HTR-8/SVneo (cell line): ENCODE results near the gene SLC25A41.
"Not testable (repeated sequence)": the region's sequence is repeated elsewhere in the genome, so short reads cannot be mapped to it uniquely, and the experiment has no call there.

Experiments used
- DNase-seq: peaks from one replicate; pipeline ENCODE4 v3.0.0; 2011; ENCODE audit warnings: low spot score, mixed read lengths; ENCODE audit not compliant: insufficient read length
- FAIRE-seq: peaks from 2 replicates; lab custom pipeline; 2011; peaks lifted over from hg19 to GRCh38; lab: Jason Lieb, UNC

The SLC25A41 gene

DNA sequence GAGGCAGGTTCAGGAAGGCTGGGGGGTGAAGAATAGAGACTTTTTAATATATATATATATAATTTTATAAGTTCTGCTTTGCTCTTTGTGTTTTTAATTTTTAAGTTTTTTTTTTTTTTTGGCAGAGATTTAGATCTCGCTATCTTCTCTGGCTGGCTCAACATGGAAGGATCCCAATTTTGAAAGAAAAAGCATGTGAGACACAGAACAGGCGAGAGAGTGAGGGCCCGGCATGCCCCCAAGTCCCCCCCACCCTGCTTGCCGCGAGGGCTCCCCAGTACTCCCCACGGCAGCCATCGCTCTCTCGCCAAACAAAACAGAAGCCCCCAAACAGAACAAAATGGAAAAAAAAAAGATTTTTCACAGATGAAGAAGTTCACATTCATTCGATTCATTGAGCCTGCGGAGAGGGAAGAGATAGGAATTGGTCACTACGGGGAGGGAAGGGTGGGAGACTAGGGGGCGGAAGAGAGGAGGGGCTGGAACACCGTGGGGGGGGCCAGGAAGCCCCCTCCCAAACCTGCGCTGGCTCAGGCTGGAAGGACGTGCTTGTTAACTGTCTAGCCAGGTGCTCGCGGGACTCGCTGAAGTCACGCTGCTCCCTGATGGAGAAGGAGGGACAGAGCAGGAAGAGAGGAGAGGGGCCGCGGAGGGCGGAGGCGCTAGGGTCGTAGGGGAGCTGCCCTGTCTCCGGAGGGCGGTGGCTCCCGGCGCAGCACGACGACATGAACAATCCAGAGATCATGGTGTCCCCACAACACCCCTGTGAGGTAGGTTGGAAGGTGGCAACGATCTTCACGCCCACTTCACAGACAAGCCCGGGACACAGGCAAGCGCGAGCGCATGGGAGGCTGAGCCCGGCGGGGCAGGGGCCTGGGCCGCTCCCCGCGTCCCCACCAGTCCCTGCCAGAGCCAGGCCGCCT, 19.6 kb downstream of the SLC25A41 start:
- FAIRE-seq (no peak), DNase-seq (no peak)

DNA sequence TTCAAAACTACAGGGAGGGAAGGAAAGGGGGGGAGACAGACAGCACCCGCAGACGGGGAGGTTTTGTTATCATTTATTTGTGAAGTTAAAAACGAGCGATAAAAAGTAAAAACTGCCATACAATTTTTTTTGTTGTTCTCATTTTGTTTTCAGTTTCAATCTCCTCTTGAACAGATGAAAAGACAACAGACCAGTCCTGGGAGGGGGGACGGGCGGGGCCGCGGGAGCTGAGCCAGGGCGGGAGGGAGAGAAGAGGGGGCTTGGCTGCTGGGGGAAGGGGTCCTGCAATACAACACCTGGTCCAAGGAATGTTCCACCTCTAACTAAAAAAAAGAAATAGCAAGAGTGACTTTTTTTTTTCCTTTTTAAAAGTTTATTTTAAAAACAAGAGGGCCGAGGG, 20.3 kb downstream of the SLC25A41 start:
- no peak for FAIRE-seq

DNA sequence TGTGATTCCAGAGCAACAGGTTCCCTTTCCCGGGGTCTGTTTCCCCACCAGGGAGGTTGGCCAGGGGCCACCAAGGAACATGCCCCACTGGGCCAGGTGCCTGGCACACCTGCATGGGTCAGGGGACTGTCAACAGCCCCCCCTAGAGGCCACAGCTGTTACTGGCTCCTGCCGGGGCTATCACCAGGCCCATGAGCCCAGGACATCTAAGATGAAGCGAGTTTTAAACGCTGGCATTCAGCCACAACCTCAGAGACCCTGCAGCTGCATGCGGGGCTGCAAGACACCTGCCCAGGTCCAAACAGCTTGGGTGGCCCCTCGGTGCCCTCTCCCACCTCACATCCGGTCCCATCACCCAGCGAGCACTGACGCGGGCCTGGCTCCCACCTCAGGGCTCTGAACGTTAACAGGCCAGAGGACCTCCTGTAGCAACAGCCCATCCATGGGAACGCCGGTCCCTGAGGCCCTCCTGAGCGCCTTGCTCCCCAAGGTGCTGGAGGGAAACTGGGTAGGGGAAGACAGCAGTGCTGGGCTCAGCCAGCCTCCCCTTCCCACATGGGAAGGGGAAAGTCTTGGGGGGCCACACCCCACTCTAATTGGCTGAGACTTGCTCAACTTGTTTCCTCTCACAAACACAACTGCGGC, 21.0 kb downstream of the SLC25A41 start:
- no peak for DNase-seq
- no peak for FAIRE-seq

More for the DNA sequence above, 20.3 kb downstream of the SLC25A41 start:
- DNase-seq = no peak

DNA sequence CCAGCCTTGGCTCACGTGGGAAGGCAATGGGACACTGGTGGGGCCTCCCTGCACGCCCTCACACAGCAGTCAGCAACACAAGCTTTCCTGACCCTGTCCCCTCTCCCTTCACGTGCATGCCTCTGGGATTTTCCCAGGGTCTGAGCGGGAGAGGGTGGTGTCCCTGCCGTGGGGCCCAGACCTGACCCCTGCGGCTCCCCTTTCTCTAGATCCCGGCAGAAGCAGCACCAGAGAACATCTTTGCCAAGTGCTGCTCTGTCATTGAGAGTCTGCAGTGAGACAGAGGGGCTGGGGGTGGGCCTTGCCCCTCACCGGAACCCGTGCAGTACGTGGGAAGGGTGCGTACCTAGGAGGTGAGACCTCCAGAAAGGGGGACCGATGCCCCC, 21.5 kb downstream of the SLC25A41 start:
- FAIRE-seq (no peak), DNase-seq (no peak)

DNA sequence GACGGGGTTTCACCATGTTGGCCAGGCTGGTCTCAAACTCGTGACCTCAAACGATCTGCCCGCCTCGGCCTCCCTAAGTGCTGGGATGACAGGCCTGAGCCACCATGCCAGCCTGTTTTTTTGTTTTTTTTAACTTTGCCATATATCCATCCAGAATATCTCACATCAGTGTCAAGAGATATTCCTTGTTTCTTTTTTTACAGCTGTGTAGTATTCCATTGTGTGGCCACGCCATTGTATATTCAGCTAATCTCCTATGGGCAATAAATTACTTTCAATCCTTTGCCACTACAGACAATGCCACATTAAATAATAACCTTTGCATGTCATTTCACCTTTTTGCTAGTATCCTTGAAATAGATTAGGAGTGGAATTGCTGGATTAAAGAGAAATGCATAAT, 24.2 kb downstream of the SLC25A41 start:
- DNase-seq = no peak
- FAIRE-seq = no peak

DNA sequence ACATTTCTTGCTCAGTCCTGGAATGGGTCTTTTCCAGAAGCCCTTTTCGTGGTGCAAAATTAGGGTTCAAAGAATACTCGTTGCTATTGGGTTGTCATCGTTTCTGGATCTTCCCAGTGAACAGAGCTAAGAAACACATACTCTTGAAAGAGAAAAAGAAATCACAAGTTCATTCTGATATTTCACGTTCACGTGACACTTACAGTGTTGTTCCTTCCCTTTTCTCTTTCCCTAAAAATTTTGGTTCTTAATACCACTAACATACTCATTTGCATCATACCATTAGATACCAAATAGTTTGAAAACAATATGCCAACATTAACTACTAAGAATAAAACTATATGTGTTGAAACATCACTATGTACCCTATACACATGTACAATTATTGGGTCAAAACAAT, 27.2 kb downstream of the SLC25A41 start:
- DNase-seq (no peak), FAIRE-seq (no peak)

DNA sequence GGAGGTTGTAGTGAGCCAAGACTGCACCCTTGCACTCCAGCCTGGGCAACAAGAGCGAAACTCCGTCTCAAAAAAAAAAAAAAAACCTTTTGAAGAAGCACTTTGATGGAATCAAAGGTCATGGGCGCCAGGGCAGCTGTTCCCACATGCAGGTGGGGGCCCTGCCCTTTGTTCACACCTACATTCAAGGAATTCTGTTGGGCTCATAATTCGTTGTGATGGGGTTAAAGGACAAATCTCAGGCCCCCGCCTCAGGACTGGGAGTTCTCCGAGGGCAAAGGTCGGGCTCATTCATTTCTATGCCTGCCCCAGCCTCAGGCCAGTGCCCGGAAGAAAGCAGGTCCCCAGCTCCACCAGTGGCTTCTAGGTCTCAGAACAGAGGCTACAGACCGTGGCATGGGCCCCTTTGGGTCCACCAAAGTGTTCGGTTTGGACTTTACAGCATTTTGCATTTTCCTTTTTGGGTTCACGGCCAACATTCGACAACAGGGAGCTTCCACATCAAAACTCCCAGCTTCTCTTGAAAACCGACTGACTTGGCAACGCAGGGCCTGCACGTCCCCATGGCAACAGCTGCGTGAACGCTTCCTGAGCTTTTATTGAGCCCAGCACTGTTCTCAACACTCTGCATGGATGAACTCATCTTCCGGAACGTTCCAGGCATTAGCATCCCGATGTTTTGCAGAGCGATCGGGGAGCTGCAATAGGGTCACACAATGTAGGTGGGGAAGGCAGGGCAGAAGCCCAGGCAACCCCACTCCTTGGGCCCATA, 30.5 kb downstream of the SLC25A41 start:
- DNase-seq (no peak), FAIRE-seq (no peak)

DNA sequence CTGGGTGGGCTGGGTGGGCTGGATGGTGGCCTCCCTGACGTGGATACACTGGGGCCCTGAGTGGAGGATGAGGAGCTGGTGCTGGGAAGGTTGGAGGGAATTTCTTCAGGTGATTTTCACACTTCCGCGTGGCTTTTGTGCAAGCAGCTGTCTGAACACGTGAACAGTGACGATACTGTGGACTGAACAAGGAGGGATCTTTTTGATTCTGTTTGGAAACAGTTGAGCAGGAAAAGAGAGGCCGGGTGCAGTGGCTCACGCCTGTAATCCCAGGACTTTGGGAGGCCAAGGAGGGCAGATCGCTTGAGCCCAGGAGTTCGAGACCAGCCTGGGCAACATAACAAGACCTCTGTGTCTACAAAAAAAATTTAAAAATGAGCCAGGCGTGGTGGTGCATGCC, 31.5 kb downstream of the SLC25A41 start:
- FAIRE-seq = no peak
- no peak for DNase-seq

DNA sequence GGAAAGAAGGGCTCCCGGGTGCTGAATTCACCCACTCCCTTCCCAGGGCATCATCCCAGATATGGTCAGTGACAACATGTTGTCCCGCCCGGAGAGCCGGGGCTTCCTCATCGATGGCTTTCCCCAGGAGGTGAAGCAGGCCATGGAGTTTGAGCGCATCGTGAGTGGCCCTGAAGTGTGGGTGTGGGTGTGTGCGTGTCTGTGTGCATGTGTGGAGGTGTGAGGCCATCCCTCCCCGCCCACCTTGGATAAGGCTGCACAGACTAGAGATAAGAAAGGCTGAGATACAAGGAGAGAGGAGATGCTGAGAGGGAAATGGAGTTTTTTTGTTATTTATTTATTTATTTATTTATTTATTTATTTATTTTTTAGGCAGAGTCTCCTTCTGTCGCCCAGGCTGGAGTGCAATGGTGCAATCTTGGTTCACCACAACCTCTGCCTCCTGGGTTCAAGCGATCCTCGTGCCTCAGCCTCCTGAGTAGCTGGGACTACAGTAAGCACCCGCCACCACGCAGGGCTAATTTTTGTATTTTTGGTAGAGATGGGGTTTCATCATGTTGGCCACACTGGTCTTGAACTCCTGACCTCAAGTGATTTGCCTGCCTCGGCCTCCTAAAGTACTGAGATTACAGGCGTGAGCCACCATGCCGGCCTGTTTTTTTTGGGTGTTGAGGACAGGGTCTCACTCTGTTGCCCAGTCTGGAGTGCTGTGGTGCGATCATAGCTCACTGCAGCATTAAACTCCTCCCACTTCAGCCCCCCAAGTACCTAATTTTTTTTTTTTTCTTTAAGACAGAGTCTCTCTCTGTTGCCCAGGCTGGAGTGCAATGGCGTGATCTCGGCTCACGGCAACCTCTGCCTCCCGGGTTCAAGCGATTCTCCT, 33.3 kb downstream of the SLC25A41 start:
- not testable (repeated sequence) for DNase-seq, FAIRE-seq

DNA sequence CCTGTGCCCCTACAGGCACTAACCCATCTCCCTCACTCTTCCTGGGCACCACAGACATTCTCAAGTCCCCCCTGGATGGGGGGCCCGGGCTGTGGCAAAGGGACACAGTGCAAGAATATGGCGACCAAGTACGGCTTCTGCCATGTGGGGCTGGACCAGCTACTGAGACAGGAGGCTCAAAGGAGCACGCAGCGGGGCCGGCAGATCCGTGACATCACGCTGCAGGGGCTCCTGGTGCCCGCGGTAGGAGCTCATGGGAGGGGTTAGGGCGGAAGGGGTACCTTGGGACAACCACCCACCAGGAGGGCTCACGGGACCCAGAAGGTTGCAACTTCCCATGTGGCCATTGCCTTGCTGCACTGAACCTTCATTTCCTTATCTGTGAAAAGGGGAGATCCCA, 37.3 kb downstream of the SLC25A41 start:
- no peak for FAIRE-seq
- DNase-seq = no peak

DNA sequence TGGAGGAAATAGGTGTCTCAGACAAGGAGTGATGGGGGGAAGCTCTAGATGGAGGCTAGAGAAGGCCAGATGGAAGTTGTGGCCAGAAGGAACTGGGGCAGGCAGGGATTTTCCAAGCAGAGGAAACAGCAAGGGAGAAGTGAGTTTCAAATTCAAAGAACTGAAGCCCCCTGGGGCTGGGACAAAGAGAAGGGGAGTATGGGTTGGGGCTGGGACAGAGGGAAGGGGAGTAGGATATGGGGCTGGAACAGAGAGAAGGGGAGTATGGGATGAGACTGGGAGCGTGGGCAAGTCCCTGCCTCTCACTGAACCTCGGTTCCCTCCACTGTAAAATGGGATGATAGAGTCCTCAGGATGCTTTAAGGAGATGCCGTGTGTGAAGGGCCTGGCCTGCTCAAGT, 38.7 kb downstream of the SLC25A41 start:
- DNase-seq = no peak
- FAIRE-seq = no peak

DNA sequence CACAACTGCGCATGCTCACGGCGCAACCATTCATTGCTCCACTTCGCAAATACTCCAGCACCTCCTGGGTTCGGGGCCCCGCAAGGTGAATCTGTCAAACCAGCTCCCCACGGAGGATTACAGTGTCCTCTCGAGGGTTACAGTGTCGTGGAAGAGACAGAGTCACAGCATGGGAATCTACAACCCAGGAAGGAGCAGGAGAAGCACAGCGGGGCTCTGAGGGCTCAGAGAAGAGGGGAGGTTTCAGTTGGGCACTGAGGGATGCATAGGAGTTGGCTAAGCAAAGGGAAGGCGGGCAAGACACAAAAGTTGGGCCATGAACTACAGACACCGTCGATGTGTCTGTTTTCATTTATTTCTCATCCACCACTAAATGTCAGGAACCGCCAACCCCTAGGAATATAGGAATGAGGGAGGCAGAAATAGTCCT, 39.6 kb downstream of the SLC25A41 start:
- FAIRE-seq (no peak), DNase-seq (no peak)

DNA sequence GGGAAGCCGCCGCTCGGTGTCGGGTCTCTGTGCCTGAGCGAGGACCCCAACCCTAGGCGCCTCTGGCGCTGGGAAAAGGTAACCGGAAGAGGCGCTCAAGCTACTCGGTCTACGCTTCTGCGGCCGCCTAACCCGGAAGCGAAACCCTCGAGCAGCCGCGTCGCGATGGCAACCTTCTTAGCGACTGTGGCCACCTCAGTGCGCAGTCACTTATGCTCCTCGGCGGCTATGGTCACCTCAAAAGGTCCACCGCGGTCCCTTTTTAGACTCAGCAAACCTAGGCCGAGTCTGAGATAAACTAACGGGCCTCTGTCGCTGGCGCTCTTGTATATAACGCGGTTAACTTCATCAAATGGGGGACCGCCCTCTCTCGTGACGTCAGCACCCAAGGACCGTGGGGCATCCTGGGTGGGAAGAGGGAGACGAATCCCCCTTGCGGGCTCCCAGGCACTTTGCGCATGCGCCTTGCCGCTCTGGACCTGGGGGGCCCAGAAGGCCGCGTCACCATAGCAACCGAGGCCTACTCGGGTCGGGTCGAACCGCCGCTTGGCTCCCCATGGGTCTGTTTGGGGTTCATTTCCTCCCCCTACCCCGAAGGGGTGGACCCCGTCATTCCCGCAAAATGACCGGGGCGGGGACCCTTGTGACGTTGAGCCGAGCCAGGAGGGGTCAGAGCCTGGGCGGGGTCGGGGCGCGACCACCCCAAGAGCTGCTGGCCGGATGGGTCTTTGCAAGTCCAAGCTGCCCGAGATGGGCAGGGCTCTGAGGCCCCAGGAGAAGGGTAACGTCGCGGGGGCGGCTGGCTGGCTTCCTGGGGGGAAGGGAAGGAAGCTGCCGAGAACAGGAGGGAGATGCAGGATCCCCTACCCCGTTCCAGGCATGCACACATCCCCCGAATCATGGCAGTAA, 40.2 kb downstream of the SLC25A41 start, which contains the start of gene GTF2F1:
TSS of gene GTF2F1 (minus strand) at position 91 of the 909 bp plus-strand sequence. CDS start 169 bp downstream, outside the sequence.
- peak; percentile 99 for DNase-seq
- FAIRE-seq = peak; percentile 97

DNA sequence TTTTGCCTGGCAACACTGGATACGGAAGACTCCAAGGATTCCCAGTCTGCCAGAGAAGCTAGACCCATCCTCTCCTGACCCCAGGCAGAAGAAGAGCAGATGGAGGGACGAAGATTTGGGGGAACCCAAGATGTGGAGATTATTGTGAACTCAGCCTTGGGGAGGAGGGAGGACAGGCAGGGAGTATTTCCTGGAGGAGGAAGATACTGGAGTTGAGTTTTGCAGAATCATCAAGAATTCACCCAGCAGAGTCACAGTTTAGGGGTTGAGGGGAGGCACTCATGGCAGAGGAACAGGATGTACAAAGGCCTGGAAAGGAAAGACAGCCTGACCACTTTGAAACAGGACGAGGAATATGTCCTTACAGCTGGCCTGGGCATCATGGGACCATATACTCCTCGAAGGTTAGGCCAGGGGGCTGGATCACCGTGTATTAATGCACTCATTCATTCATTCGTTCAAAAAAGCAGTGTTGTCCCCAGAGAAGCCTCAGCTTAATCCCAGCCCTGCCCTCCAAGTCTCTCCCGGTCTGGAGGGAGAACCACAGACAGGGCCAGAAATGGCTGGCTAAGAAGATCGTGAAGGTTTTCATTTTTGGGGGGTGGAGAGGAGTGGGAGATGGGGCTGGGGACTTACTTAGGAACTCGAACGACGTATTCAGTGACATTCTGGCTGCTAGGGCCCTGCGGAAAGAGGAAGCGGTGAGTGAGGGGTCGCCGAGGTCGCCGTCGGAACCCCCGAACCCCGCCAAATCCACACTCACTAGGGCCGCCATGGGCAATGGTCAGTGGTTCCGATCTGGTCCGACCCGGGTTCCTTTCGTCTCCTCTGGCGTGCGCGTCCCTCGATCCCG, 41.1 kb downstream of the SLC25A41 start:
- FAIRE-seq (peak; percentile 23), DNase-seq (no peak)

DNA sequence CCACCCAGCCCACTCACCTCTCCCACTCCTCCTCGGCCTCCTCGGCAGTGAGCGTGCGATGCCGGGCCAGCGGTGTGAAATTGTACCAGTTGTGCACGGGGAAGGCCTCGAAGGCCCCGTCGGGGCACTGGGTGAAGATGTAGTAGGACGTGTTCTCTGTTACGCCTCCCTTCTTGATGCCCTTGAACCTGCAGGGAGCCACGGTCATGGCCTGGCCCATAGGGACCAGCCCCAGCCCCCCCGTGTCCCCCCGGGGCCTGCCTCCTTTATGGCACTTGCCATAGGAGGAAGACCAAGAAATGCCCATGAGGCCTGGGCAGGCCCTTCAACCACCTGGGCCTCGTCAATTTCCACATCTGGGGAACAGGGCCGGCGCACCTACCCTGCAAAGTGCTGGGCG, 46.2 kb downstream of the SLC25A41 start:
- DNase-seq (no peak), FAIRE-seq (no peak)

DNA sequence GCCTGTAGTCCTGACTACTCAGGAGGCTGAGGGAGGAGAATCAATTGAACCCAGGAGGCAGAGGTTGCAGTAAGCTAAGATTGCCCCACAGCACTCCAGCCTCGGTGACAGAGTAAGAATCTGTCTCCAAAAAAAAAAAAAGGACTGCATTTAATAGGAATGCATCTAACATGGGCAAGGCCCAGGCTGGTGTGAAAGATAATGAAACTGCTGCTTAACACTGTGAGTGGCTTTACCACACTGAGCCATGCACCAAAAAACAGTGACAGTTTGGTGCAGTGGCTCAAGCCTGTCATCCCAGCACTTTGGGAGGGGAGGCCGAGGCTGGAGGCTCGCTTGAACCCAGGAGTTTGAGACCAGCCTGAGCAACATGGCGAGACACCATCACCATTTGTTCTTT, 49.2 kb downstream of the SLC25A41 start:
- no peak for FAIRE-seq
- no peak for DNase-seq

DNA sequence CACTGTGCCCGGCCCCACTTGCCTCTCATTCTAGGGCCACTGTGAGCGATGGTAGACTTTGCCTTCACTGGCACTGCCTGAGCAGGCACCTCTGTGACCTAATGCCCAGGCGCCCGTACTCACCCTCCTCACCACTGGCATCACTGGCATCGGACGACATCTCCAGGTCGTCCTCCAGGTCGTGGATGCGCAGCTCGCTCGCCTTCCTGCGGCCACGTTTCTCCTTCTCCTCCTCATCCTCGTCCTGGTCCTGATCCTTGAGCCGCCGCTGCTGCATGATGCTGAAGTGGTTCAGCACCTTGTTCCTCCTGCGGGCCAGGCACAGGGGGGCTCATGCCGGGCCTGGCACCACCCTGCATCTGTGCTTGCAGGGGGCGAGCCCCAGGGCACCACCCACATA, 50.4 kb downstream of the SLC25A41 start:
- FAIRE-seq (no peak), DNase-seq (no peak)
